Tongue (tissue), 2 donors: Measurements from ENCODE around the gene PRPSAP1. TPM values are rescaled to one million over a fixed set of nuclear protein-coding genes. Genes with fewer than 3 reads are reported as not detected.
"Not testable (repeated sequence)": the region's sequence is repeated elsewhere in the genome, so short reads cannot be mapped to it uniquely, and the experiment has no call there.

Experiments
- DNase-seq: peaks from one replicate; pipeline ENCODE4 v3.0.0-alpha.2; 2015
- total RNA-seq: library from RNA; depleted of rRNA; stranded (reverse); fragments of >200 nt; gene quantifications from one replicate; pipeline ENCODE4 v1.2.3, GENCODE V29; 2014

PRPSAP1 gene
- total RNA-seq, 1 donor from 2014 or later, result 55.8 TPM

- not testable (repeated sequence) for DNase-seq
Observed at GRCh38 chr17:76359776-76360175, 6.1 kb upstream of the PRPSAP1 start.

- DNase-seq, result no peak
Observed at GRCh38 chr17:76359375-76359774, 5.7 kb upstream of the PRPSAP1 start.

DNA sequence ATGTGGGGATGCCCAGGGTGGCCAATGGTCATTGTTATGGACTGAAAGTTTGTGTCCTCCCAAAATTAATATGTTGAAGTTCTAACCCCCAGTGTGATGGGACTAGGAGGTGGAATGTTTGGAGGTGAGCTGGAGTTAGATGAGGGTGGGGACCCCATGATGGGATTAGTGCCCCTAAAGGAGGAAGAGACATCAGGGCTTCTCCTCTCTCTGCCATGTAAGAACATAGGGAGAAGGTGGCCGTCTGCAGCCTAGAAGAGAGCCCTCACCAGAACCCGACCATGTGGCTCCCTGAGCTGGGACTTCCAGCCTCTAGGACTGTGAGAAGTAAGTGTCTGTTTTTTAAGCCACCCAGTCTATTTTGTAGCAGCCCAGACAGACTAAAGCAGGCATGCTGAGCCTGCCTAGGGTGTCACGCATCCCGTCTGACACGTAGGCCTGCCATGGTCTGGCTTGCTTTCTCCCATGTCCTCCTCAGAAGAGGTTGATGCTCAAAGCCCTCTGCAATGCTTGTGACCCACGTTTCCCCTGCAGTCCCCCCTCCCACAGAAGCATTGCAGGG, 4.0 kb upstream of the PRPSAP1 start:
- no peak for DNase-seq

DNA sequence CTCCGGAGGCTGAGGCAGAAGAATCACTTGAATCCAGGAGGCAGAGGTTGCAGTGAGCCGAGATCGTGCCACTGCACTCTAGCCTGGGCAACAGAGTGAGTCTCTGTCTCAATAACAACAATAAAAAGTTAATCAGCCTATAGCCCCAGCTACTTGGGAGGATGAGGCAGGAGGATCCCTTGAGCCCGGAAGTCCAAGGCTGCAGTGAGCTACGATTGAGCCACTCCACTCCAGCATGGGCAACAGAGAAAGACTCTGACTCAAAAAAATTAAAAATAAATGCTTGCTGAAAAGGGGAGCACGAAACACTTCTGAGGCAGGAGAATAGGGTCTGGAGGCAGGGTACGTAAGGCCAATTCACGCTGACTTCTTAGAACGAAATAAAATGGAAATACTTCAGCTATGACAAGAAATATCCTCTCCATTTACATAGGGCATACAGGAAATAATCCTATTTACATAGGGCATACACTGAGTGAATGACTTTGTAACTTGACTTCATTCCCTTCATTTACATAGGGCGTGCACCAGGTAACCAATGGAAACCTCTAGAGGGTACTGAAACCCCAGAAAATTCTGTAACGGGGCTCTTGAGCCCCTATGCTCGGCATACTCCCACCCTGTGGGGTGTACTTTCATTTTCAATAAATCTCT, 3.2 kb upstream of the PRPSAP1 start:
- no peak for DNase-seq

GRCh38 chr17:76354747-76355310, 1.1 kb upstream of the PRPSAP1 start:
- no peak for DNase-seq

GRCh38 chr17:76354317-76354729, 607 bp upstream of the PRPSAP1 start:
- no peak for DNase-seq

DNA sequence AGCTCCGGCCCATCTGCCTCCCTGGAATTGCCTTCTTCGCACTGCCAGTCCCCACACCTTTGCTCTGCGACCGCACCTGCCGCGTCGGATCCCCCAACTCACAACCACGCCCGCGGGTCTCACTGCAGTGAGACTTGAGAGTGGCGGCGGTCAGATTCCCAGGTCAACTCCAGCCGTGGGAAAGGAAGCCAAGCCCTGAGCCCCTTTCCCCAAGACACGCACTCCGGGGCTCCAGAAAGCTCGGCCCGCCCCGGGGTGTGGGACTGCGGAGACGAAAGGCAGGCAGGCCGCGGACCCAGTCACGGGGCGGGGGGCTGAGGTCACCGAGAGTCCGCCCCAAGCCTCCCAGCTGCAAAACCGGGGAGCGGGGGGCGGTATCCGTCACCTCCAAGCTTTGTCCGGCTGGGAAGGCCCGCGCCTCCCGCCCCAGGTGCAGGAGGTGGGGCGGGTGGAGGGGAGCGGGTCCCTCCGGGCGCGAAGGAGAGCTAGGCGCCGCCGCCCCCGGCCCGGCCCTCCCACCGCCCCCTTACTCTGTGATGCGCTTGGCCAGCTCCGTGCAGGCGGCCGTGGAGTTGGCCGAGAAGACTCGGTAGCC, 615 bp downstream of the PRPSAP1 start:
- DNase-seq, result no peak

DNA sequence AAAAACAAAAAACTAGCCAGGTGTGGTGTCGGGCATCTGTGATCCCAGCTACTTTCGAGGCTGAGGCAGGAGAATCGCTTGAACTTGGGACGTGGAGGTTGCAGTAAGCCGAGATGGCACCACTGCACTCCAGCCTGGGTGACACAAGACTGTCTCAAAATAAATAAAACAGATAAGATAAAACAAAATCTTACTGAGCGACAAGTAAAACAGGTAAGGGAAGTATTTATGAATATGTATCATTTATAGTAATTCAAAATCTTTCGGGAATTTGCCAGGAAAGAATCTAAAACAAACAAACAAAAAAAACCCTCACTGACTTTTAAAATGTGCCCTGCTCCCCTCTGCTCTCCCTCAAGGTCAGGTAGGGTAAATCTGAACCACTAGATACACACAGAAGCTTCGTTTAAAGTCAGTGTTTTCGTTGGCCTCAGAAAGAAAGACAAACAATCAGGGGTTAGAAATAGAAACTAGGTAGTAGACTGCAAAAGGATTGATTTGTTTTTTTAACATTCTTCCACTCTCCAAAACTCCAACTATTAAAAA, 2.1 kb downstream of the PRPSAP1 start:
- DNase-seq, result no peak

- no peak for DNase-seq
Observed at GRCh38 chr17:76350463-76350862, 3.3 kb downstream of the PRPSAP1 start.

DNA sequence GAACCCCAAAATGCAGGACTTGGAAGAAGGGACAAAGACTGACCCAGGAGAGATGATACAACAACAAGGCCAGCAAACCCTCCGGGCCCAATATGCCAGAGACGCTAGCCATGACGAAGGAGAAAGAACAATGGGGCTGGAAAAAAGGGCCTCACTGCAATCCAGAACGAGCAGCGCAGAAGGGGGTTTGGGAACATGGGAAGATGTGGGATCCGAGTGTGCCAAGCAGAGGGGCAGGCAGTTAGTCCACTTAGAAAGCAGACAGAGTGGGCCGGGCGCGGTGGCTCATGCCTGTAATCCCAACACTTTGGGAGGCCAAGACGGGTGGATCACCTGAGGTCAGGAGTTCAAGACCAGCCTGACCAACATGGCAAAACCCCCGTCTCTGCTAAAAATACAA, 6.8 kb downstream of the PRPSAP1 start:
- not testable (repeated sequence) for DNase-seq

DNA sequence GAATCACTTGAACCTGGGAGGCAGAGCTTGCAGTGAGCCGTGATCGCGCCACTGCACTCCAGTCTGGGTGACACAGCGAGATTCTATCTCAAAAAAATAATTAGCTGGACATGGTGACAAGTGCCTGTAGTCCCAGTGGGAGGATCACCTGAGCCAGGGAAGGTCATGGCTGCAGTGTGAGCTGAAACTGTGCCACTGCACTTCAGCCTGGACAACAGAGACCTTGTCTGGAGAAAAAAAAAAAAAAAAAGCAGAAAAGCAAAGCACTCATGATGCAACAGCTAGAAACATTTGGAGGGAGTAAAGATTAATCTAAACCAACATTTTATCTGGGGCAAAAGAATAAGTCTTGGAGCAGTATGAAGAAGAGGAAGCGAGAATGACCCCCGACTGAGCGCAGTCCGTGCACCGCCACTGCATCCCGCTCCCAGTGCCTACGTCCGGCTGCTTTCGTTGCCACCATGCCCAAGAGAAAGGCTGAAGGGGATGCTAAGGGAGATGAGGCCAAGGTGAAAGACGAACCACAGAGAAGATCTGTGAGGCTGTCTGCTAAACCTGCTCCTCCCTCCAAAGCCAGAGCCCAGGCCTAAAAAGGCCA, 8.2 kb downstream of the PRPSAP1 start:
- no peak for DNase-seq

DNA sequence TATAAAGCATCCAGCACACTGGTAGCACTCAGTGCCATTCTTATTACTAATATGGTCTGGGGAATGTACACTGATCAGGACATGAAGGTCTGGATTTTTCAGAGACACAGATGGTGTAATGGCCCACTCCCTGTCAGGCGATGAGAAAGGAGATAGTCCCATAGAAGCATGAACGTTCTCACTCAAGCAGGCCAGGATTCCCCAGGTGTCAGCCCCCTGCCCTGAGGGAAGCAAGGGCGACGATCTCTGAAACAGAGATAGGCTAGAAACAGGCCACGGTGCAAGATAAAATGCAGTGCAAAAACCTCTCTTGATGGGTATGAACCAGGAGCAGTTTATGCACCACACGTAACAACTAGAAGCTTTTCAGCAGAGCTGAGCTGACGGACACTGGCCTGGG, 10.6 kb downstream of the PRPSAP1 start:
- DNase-seq, result no peak

DNA sequence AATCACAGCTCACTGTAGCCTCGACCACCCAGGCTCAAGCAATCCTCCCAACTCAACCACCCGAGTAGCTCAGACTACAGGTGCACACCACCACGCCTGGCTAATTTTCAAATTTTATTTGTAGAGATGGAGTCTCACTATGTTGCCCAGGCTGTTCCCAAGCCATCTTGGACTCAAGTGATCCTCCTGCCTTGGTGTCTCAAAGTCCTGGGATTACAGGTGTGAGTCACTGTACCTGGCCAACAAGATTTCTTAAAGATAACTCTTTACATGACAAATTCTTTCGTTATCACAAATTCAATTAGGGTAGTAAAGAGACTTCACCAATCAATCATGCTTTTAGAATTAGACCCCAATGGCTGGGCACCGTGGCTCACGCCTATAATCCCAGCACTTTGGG, 12.4 kb downstream of the PRPSAP1 start:
- DNase-seq, result no peak

- no peak for DNase-seq
Observed at GRCh38 chr17:76337413-76337777, 16.3 kb downstream of the PRPSAP1 start.

GRCh38 chr17:76336756-76337412, 16.8 kb downstream of the PRPSAP1 start:
- no peak for DNase-seq

- no peak for DNase-seq
Observed at GRCh38 chr17:76335716-76336381, 17.9 kb downstream of the PRPSAP1 start.

- DNase-seq, result no peak
Observed at GRCh38 chr17:76333673-76334505, 19.8 kb downstream of the PRPSAP1 start.

DNA sequence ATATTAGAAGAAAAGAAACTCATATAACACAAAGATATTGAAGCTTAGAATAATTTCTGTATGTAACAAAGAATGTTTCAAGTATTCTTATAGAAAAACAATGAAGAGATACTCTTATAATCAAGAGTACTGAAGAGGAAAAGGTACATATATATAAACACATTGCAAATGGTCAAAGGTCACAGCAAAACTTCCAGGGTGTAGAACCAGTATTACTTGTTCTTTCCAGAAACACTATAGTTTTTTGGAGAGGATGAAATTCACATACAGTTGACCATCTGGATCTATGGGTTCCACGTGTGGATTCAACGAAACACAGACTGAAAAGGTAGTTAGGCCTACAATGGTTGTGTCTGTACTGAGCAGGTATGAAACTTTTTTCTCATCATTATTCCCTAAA, 22.6 kb downstream of the PRPSAP1 start:
- no peak for DNase-seq

GRCh38 chr17:76329664-76330063, 24.1 kb downstream of the PRPSAP1 start:
- no peak for DNase-seq

- no peak for DNase-seq
Observed at GRCh38 chr17:76327696-76328095, 26.0 kb downstream of the PRPSAP1 start.

GRCh38 chr17:76326306-76326705, 27.4 kb downstream of the PRPSAP1 start:
- DNase-seq, result no peak
